ENCODE results near the gene RBP3. TPM values are rescaled to one million over a fixed set of nuclear protein-coding genes. Genes with fewer than 3 reads are reported as not detected.

RBP3 gene
- total RNA-seq, 1 experiment from 2014 or later: not detected

DNA sequence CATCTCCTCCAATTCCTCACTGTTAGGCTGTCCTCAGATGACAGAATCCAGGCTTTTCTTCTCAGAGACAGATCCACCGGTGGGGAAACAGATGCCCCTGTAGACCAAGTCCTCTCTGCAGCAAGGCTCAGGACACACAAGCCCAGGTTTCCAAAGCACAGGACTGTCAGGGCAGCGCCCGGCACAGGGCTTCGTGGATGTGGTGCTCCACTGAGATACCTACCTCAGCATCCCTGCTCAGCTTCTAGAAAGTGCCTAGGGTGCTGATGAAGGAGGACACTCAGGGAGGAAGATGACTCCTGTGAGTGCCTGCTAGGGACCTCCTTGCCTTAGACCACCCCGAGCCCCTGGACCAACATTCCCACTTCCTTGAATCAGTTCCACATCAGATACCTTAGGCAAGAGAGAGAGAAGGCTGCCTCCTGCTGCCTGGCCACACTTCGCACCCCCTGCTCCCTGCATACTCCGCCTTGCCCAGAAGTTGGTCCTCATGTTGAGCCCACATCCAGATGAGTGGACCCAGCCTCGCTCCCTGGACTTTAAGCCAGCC lies 8.9 kb upstream of the RBP3 start:
- no TSS peak for BruUV-seq (replicated peaks)
- no peaks in the 10 kb centered on the region for H3K9me3 ChIP-seq (ENCODE audit: insufficient read depth, low read depth)

DNA sequence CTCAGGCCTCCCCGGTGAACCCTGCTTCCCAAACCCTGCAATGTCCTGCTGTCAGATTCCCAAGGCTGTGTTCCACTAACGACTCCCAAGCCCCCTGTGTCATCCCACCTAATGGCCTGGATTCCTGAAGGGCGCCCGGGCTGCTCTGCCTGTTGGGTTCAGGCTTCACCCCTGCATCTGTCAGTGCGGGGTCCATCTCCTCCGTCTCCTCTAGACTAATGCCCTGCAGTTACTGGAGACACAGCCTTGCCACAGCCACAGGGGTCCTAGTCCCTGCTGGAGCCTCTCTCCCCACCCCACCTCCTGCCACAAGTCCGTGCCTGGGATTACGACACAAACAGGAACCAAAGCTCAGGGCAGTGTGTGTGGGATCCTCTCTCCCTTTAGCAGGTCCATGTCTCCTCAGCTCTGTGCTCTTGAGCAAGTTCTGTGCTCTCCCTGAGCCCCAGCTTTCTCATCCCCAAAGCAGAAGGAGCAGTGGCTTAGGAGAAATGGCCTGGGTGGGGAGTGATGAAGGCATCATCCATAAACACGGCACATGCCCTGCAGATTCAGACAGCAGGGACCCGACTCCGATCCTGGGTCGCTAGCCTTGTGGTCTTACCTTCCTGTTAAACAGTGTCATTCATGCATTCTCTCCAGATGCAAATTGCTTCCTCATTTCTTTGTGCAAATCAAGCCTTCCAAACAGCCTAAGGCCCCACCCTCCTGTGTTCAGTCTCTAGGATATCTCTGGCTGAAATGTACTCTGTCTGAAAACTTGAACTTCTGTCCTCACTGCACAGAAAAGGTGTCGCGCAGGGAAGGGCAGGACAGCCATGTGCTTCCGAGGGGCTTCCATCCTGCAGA lies 8.2 kb upstream of the RBP3 start:
- TF ChIP-seq EZH2 (IDR thresholded peaks at IDR 0.05; ENCODE audit: low read depth): no peak
- TF ChIP-seq, protein P1, sequence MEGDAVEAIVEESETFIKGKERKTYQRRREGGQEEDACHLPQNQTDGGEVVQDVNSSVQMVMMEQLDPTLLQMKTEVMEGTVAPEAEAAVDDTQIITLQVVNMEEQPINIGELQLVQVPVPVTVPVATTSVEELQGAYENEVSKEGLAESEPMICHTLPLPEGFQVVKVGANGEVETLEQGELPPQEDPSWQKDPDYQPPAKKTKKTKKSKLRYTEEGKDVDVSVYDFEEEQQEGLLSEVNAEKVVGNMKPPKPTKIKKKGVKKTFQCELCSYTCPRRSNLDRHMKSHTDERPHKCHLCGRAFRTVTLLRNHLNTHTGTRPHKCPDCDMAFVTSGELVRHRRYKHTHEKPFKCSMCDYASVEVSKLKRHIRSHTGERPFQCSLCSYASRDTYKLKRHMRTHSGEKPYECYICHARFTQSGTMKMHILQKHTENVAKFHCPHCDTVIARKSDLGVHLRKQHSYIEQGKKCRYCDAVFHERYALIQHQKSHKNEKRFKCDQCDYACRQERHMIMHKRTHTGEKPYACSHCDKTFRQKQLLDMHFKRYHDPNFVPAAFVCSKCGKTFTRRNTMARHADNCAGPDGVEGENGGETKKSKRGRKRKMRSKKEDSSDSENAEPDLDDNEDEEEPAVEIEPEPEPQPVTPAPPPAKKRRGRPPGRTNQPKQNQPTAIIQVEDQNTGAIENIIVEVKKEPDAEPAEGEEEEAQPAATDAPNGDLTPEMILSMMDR (conservative IDR thresholded peaks at IDR 0.05): no peak
- H3K4me3 ChIP-seq: no peak overlapping the region
- no peaks in the 10 kb centered on the region for H3K9me2 ChIP-seq (ENCODE audit: insufficient read depth)
- no peak for DNase-seq
- BruUV-seq (replicated peaks): no TSS peak
- H3K4me1 ChIP-seq (replicated peaks; ENCODE audit: insufficient read depth): no peaks in the 10 kb centered on the region
- H3K4me2 ChIP-seq: no peak overlapping the region
- H3K27me3 ChIP-seq (ENCODE audit: insufficient read depth, low read depth): 0 out of 2 replicates have a peak, but pooled peaks cover 3% of the 10 kb centered on the region
- intact Hi-C loops (cut with micrococcal nuclease; ENCODE audit: unreplicated experiment): no loop called here
- H4K20me1 ChIP-seq (ENCODE audit: insufficient read depth): no peaks in the 10 kb centered on the region
- no peaks in the 10 kb centered on the region for H3K79me2 ChIP-seq (ENCODE audit: low read depth)
- no peak overlapping the region for H2AFZ ChIP-seq
- H3K9me3 ChIP-seq (ENCODE audit: insufficient read depth, low read depth): no peaks in the 10 kb centered on the region
- H3K36me3 ChIP-seq (ENCODE audit: low read depth): no peaks in the 10 kb centered on the region
- H3F3A ChIP-seq (ENCODE audit: insufficient read depth, low read depth): no peaks in the 10 kb centered on the region
- POLR2A ChIA-PET (ENCODE audit: unreplicated experiment): interaction anchor here (0.6 to 0.7 kb wide), 2 partner anchors 53 to 221 kb away, joined by 3 to 4 read pairs; no protein-coding TSS in a partner anchor
- no peak overlapping the region for H3K27ac ChIP-seq
- CTCF ChIA-PET: interaction anchor here (0.6 to 1.3 kb wide), 6 partner anchors 17 to 357 kb away, joined by 3 to 6 read pairs (median 3); no protein-coding TSS in a partner anchor

More for the DNA sequence above, 8.9 kb upstream of the RBP3 start:
- intact Hi-C loops (cut with micrococcal nuclease; ENCODE audit: unreplicated experiment): no loop called here
- H3K9me2 ChIP-seq (ENCODE audit: insufficient read depth): no peaks in the 10 kb centered on the region
- H3K27ac ChIP-seq: no peak overlapping the region
- peaks cover 10% of the 10 kb centered on the region for H3K27me3 ChIP-seq (ENCODE audit: insufficient read depth, low read depth)
- no peaks in the 10 kb centered on the region for H4K20me1 ChIP-seq (ENCODE audit: insufficient read depth)
- no peak overlapping the region for H3K4me3 ChIP-seq
- no peaks in the 10 kb centered on the region for H3K79me2 ChIP-seq (ENCODE audit: low read depth)
- TF ChIP-seq, protein P1 (conservative IDR thresholded peaks at IDR 0.05): no peak
- CTCF ChIA-PET: interaction anchor here (0.6 to 1.3 kb wide), 2 partner anchors 292 to 357 kb away, joined by 3 read pairs; no protein-coding TSS in a partner anchor
- H3K36me3 ChIP-seq (ENCODE audit: low read depth): no peaks in the 10 kb centered on the region
- H3F3A ChIP-seq (ENCODE audit: insufficient read depth, low read depth): no peaks in the 10 kb centered on the region
- H3K4me2 ChIP-seq: no peak overlapping the region
- no peaks in the 10 kb centered on the region for H3K4me1 ChIP-seq (replicated peaks; ENCODE audit: insufficient read depth)
- no peak for DNase-seq
- no peak overlapping the region for H2AFZ ChIP-seq
- POLR2A ChIA-PET (ENCODE audit: unreplicated experiment): no interaction called here

DNA sequence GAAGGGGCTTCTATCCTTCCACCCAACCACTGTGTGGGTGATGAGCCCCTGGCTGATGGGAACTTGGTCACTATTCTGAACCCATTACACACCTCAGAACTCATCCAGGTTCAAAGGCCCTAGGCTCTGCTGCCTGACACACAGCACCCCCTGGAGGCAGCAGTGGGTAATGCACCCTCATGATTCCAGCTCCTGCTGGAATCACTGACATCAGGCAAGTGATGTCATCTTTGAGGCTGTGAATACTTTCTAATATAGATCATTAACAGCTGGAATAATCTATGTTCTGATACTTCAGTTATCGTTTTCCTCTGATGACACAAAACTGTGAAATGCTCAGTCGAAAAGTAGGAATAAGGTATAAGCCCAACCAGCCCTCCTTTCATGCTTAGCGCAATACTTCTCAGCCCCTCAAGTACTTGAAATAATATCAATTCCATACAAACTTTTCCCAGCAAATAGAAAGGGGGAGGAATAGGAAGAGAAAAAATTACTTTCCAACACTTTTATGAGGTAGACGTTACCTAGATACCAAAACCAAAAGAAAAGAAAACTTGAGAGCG lies 7.5 kb upstream of the RBP3 start:
- peak; percentile 50 to 68 for DNase-seq
- no peak overlapping the region for H2AFZ ChIP-seq

More for the DNA sequence above, 7.5 kb upstream of the RBP3 start:
- Histone ChIP-seq H3K9me2 (ENCODE audit: insufficient read depth) (no peaks in the 10 kb centered on the region), H3K4me2 (no peak overlapping the region), H3K27me3 (ENCODE audit: insufficient read depth, low read depth) (no peaks in the 10 kb centered on the region), H3F3A (ENCODE audit: insufficient read depth, low read depth) (no peaks in the 10 kb centered on the region), H3K4me1 (replicated peaks; ENCODE audit: insufficient read depth) (no peaks in the 10 kb centered on the region), H3K27ac (no peak overlapping the region), H3K36me3 (ENCODE audit: low read depth) (no peaks in the 10 kb centered on the region), H3K79me2 (ENCODE audit: low read depth) (no peaks in the 10 kb centered on the region), H3K9me3 (ENCODE audit: insufficient read depth, low read depth) (no peaks in the 10 kb centered on the region), H4K20me1 (ENCODE audit: insufficient read depth) (no peaks in the 10 kb centered on the region), H3K4me3 (no peak overlapping the region)
- TF ChIP-seq, protein P1 (conservative IDR thresholded peaks at IDR 0.05): peak; percentile 99
- TF ChIP-seq EZH2 (IDR thresholded peaks at IDR 0.05; ENCODE audit: low read depth): no peak
- ChIA-PET CTCF (interaction anchor here (0.9 to 1.3 kb wide), 5 partner anchors 17 to 347 kb away, joined by 3 to 6 read pairs (median 3); no protein-coding TSS in a partner anchor), POLR2A (ENCODE audit: unreplicated experiment) (interaction anchor here (0.6 to 0.7 kb wide), 3 partner anchors 54 to 220 kb away, joined by 3 to 8 read pairs (median 4); no protein-coding TSS in a partner anchor)
- intact Hi-C loops (cut with micrococcal nuclease; ENCODE audit: unreplicated experiment): no loop called here
- no TSS peak for BruUV-seq (replicated peaks)
